GM10266 (cell line): ENCODE measurements around the gene SMCO4.
"Not testable (repeated sequence)": the region's sequence is repeated elsewhere in the genome, so short reads cannot be mapped to it uniquely, and the experiment has no call there.

ENCODE experiments used
- DNase-seq: peaks from one replicate; pipeline ENCODE4 v3.0.0; 2012; ENCODE audit errors: extremely low spot score
- CTCF ChIP-seq: IDR thresholded peaks from 2 replicates; pipeline ENCODE4 v1.5.1; 2012; ENCODE audit warnings: mild to moderate bottlenecking, low read depth; ENCODE audit not compliant: control insufficient read depth, insufficient read depth; ENCODE audit errors: missing control alignments

Gene SMCO4

GRCh38 chr11:93579187-93579751 is 36.1 kb upstream of the SMCO4 start:
- TF ChIP-seq CTCF = no peak
- no peak for DNase-seq

GRCh38 chr11:93577286-93577685 is 34.1 kb upstream of the SMCO4 start:
- no peak for TF ChIP-seq CTCF
- no peak for DNase-seq

DNA sequence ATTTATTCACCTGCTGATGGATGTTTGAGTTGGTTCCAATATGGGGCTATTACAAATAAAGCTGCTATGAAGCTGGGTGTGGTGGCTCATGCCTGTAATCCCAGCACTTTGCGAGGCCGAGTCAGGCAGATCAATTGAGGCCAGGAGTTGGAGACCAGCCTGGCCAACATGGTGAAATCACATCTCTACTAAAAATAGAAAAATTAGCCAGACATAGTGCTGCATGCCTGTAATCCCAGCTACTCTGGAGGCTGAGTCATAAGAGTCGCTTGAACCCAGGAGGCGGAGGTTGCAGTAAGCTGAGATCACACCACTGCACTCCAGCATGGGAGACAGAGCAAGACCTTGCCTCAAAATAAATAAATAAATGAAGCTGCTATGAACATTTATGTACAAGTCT is 33.7 kb upstream of the SMCO4 start:
- DNase-seq = not testable (repeated sequence)

DNA sequence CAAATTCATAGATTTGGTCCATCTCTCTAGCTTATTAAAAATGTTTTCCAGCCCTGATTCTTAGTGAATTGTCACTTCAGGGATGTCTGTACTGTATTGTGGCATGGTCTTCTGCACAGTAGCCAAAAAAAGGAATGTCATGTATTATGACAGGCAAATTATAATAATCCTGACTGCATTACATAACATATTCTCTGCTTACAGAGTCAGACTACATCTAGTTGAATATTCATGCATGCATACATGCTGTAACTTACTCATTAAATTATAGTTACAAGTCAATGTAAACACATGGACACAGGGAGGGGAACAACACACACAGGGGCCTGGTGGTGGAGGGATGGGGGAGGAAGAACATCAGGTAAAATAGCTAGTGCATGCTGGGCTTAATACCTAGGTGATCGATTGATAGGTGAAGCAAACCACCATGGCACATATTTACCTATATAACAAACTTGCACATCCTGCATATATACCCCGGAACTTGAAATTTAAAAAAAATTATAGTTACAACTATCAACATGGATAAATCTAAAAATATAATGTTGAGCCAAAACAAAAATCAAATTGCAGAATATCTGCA is 31.5 kb upstream of the SMCO4 start:
- no peak for TF ChIP-seq CTCF
- no peak for DNase-seq

DNA sequence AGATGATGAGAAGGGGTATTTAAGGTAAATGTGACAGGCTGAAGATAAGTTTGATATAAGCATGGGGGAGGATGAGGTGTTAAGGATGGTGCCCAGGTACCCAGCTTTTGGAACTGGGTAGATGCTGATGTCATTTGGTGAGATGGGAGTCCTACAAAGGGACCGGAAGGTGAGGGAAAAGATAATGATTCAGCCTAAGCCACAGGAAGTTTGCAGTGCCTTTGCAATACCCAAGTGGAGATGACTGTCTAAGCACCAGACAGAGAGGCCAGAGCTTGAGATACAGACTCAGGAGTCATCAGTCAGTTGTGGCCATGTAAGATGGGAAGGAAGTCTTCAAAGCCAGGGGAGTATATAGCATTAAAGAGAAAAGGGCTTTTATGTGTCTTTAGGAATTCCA is 30.0 kb upstream of the SMCO4 start:
- no peak for TF ChIP-seq CTCF
- no peak for DNase-seq

- no peak for DNase-seq
- TF ChIP-seq CTCF = no peak
These were observed 29.4 kb upstream of the SMCO4 start for GRCh38 chr11:93572621-93573020.

- no peak for TF ChIP-seq CTCF
- DNase-seq = no peak
These were observed 29.0 kb upstream of the SMCO4 start for GRCh38 chr11:93572171-93572570.

GRCh38 chr11:93571612-93572011 is 28.4 kb upstream of the SMCO4 start:
- no peak for TF ChIP-seq CTCF
- DNase-seq = no peak
